Activated CD8-positive, alpha-beta memory T cell treated with anti-CD3 and anti-CD28 coated beads, Interleukin-2, amount 50 U/mL, for 1 hour (primary cell): ENCODE results near the gene SLC38A9.

Source experiments
- DNase-seq: peaks from one replicate; pipeline ENCODE4 v3.0.0-alpha.2; 2020; ENCODE audit errors: extremely low read depth

The SLC38A9 gene

GRCh38 chr5:55580042-55580441 lies 132.1 kb downstream of the SLC38A9 start:
- DNase-seq: no peak

DNA sequence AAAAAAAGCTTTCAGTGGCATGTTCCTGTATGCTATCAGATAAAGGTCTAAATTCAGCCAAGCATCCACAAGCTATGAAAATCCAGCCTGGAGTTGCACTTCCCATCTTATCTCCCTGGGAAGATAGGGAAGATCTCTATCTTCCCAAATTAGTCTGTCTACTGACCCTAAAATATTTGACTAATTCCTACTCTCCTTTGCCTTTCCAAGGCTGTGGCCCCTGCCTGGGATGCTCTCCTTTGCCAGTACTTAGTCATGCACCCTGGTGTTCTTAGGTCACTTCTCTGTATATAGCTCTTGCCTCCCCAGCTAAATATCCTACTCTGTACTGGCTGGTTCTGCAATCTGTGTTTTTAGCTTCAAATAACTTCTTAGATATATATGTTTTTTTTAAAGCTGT lies 133.4 kb downstream of the SLC38A9 start:
- DNase-seq: no peak

DNA sequence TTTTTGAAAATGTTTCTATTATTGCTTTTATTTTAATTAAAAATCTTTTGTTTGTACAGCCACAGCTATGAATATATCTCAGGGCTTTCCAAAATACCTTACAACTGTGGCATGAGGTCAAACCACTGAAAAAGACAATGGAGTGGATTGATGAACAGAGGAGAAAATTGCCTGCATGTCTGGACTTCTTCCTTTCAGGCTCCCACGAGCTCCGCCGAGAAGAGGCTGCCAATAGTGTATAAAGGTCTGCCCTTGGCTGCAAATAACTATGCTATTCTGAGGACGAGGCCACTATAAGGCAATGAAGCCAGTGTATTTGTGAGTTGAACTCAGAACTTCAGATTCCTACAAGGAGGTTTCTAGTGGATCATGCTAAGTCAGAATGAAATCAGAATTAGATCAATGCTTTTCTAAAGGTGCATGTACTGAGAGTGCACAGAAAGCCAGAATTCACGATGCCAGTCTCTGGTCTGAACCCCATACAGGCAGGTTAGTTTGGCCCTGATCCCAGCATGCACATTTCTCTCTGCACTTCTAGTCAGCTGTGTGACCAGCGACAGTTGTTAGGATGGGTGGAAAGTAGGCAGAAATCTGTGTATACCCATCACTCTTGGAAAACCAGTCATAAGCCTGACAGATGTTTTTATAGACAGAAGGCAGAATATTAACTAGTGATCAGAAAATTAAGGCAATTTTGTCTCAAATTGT lies 134.6 kb downstream of the SLC38A9 start:
- no peak for DNase-seq

GRCh38 chr5:55576661-55577060 lies 135.5 kb downstream of the SLC38A9 start:
- no peak for DNase-seq
